ENCODE measurements around the gene HTT.

Gene HTT

GRCh38 chr4:3210467-3210866 lies 136.0 kb downstream of the HTT start:
- H3K4me1 ChIP-seq (ENCODE audit: control insufficient read depth, low read length), result no peaks in the 10 kb centered on the region
- H3F3A ChIP-seq (ENCODE audit: control insufficient read depth, insufficient read depth), result no peaks in the 10 kb centered on the region
- no peaks in the 10 kb centered on the region for H3K9me2 ChIP-seq (replicated peaks; ENCODE audit: control insufficient read depth, low read length)
- no peaks in the 10 kb centered on the region for H3K79me2 ChIP-seq (ENCODE audit: control insufficient read depth, low read length)
- H3K9me3 ChIP-seq (ENCODE audit: control insufficient read depth, insufficient read depth, low read length), result no peaks in the 10 kb centered on the region
- H3K4me3 ChIP-seq (ENCODE audit: low read length), result no peak overlapping the region
- peaks cover 88% of the 10 kb centered on the region for H3K36me3 ChIP-seq (ENCODE audit: control insufficient read depth, low read length)
- TF ChIP-seq CTCF (IDR thresholded peaks at IDR 0.05; ENCODE audit: low read depth, low read length, poor library complexity, severe bottlenecking), result no peak
- TF ChIP-seq EZH2phosphoT487 (IDR thresholded peaks at IDR 0.05; ENCODE audit: borderline replicate concordance, low read length), result no peak
- H3K27ac ChIP-seq (ENCODE audit: low read depth, low read length), result no peak overlapping the region
- no peaks in the 10 kb centered on the region for H3K27me3 ChIP-seq (ENCODE audit: control insufficient read depth, low read length)
- H4K20me1 ChIP-seq (ENCODE audit: control insufficient read depth, insufficient read depth, low read depth, low read length), result no peaks in the 10 kb centered on the region
- H3K4me2 ChIP-seq (ENCODE audit: low read length), result no peak overlapping the region

GRCh38 chr4:3211866-3212265 lies 137.4 kb downstream of the HTT start:
- no peaks in the 10 kb centered on the region for H3K9me2 ChIP-seq (replicated peaks; ENCODE audit: control insufficient read depth, low read length)
- H4K20me1 ChIP-seq (ENCODE audit: control insufficient read depth, insufficient read depth, low read depth, low read length), result no peaks in the 10 kb centered on the region
- no peak for TF ChIP-seq CTCF (IDR thresholded peaks at IDR 0.05; ENCODE audit: low read depth, low read length, poor library complexity, severe bottlenecking)
- TF ChIP-seq EZH2phosphoT487 (IDR thresholded peaks at IDR 0.05; ENCODE audit: borderline replicate concordance, low read length), result no peak
- H3K36me3 ChIP-seq (ENCODE audit: control insufficient read depth, low read length), result peaks cover 88% of the 10 kb centered on the region
- H3K27ac ChIP-seq (ENCODE audit: low read depth, low read length), result no peak overlapping the region
- no peak overlapping the region for H3K4me2 ChIP-seq (ENCODE audit: low read length)
- H3F3A ChIP-seq (ENCODE audit: control insufficient read depth, insufficient read depth), result no peaks in the 10 kb centered on the region
- no peaks in the 10 kb centered on the region for H3K9me3 ChIP-seq (ENCODE audit: control insufficient read depth, insufficient read depth, low read length)
- no peak overlapping the region for H3K4me3 ChIP-seq (ENCODE audit: low read length)
- H3K79me2 ChIP-seq (ENCODE audit: control insufficient read depth, low read length), result no peaks in the 10 kb centered on the region
- no peaks in the 10 kb centered on the region for H3K27me3 ChIP-seq (ENCODE audit: control insufficient read depth, low read length)
- H3K4me1 ChIP-seq (ENCODE audit: control insufficient read depth, low read length), result no peaks in the 10 kb centered on the region

- no peaks in the 10 kb centered on the region for H3K79me2 ChIP-seq (ENCODE audit: control insufficient read depth, low read length)
- peaks cover 88% of the 10 kb centered on the region for H3K36me3 ChIP-seq (ENCODE audit: control insufficient read depth, low read length)
- no peaks in the 10 kb centered on the region for H4K20me1 ChIP-seq (ENCODE audit: control insufficient read depth, insufficient read depth, low read depth, low read length)
- H3K4me3 ChIP-seq (ENCODE audit: low read length), result no peak overlapping the region
- H3K4me1 ChIP-seq (ENCODE audit: control insufficient read depth, low read length), result no peaks in the 10 kb centered on the region
- no peaks in the 10 kb centered on the region for H3K9me3 ChIP-seq (ENCODE audit: control insufficient read depth, insufficient read depth, low read length)
- no peak overlapping the region for H3K4me2 ChIP-seq (ENCODE audit: low read length)
- no peaks in the 10 kb centered on the region for H3K27me3 ChIP-seq (ENCODE audit: control insufficient read depth, low read length)
- no peak for TF ChIP-seq CTCF (IDR thresholded peaks at IDR 0.05; ENCODE audit: low read depth, low read length, poor library complexity, severe bottlenecking)
- no peak for TF ChIP-seq EZH2phosphoT487 (IDR thresholded peaks at IDR 0.05; ENCODE audit: borderline replicate concordance, low read length)
- no peaks in the 10 kb centered on the region for H3K9me2 ChIP-seq (replicated peaks; ENCODE audit: control insufficient read depth, low read length)
- no peaks in the 10 kb centered on the region for H3F3A ChIP-seq (ENCODE audit: control insufficient read depth, insufficient read depth)
- no peak overlapping the region for H3K27ac ChIP-seq (ENCODE audit: low read depth, low read length)
These were observed 138.1 kb downstream of the HTT start for GRCh38 chr4:3212391-3213105.
